Measurements from ENCODE around the gene NEGR1.

DNA sequence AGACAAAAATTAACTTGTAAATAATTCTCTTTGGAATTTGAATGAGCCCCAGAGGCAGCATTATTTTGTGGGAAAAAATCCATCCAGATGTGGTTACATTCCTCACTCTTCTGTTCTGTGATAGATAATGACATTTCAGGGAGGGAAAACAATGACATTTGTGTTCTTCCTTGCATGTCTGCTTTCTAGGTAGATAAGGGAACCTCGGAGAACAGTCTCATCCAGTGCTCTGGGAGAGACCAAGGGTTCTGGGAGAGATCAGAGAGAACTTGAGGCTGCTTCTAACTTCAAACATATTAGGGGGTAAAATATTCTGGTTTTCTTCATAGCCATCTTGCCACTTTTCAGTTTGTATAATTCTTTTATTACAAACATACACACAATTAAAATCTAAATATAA, 269.2 kb downstream of the NEGR1 start:
- no peak for TF ChIP-seq POLR2A (IDR thresholded peaks at IDR 0.05)
- TF ChIP-seq, protein P1, sequence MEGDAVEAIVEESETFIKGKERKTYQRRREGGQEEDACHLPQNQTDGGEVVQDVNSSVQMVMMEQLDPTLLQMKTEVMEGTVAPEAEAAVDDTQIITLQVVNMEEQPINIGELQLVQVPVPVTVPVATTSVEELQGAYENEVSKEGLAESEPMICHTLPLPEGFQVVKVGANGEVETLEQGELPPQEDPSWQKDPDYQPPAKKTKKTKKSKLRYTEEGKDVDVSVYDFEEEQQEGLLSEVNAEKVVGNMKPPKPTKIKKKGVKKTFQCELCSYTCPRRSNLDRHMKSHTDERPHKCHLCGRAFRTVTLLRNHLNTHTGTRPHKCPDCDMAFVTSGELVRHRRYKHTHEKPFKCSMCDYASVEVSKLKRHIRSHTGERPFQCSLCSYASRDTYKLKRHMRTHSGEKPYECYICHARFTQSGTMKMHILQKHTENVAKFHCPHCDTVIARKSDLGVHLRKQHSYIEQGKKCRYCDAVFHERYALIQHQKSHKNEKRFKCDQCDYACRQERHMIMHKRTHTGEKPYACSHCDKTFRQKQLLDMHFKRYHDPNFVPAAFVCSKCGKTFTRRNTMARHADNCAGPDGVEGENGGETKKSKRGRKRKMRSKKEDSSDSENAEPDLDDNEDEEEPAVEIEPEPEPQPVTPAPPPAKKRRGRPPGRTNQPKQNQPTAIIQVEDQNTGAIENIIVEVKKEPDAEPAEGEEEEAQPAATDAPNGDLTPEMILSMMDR (IDR thresholded peaks at IDR 0.05) = no peak
